Activated B cell treated with CpG ODN at 0.5 μM for 24 hours (primary cell): Measurements from ENCODE around the gene MRPS5. TPM values are rescaled to one million over a fixed set of nuclear protein-coding genes. Genes with fewer than 3 reads are reported as not detected.

Experiments
- ATAC-seq: fragments of 200-7000 bp; cut with Tn5 transposase; one replicate; pipeline ENCODE4 v1.10.0; 2021; ENCODE audit warnings: low read depth, mild to moderate bottlenecking, moderate library complexity
- CTCF ChIA-PET: fragments of 350-600 bp; sonication (Branson Sonifier 250); formaldehyde crosslinking; loops from one replicate; lab custom pipeline; 2021; ENCODE audit warnings: antibody characterized with exemption; lab: Charles Lee
- POLR2A ChIA-PET: fragments of 350-600 bp; sonication (Branson Sonifier 250); formaldehyde crosslinking; loops from one replicate; lab custom pipeline; 2021; ENCODE audit warnings: antibody characterized with exemption; lab: Charles Lee
- DNase-seq: peaks from one replicate; pipeline ENCODE4 v3.0.0; 2022
- H3K27ac Mint-ChIP-seq: one replicate; pipeline ENCODE4 v1.8.0; 2020; ENCODE audit warnings: mixed read lengths
- H3K27me3 Mint-ChIP-seq: one replicate; pipeline ENCODE4 v1.8.0; 2021; ENCODE audit warnings: mixed read lengths
- H3K36me3 Mint-ChIP-seq: one replicate; pipeline ENCODE4 v1.8.0; 2021; ENCODE audit warnings: low read depth, mixed read lengths
- H3K4me1 Mint-ChIP-seq: one replicate; pipeline ENCODE4 v1.8.0; 2021; ENCODE audit warnings: mixed read lengths
- H3K4me3 Mint-ChIP-seq: one replicate; pipeline ENCODE4 v1.8.0; 2020; ENCODE audit warnings: mild to moderate bottlenecking, mixed read lengths
- H3K9me3 Mint-ChIP-seq: one replicate; pipeline ENCODE4 v1.8.0; 2020; ENCODE audit warnings: mixed read lengths
- CTCF ChIP-seq: fragments of 200-600 bp; IDR thresholded peaks from one replicate; pipeline ENCODE4 v1.8.0; 2022; ENCODE audit warnings: antibody characterized with exemption, mild to moderate bottlenecking
- intact Hi-C: fragments of 100-400 bp; cut with micrococcal nuclease; formaldehyde crosslinking; loops from one replicate; pipeline ENCODE4 v1.15.1; 2024
- total RNA-seq: library from RNA; stranded (reverse); gene quantifications from 2 replicates; pipeline ENCODE4 v1.2.3, GENCODE V29; 2022

Gene MRPS5
- total RNA-seq, 1 donor from 2014 or later = 44.4 TPM

DNA sequence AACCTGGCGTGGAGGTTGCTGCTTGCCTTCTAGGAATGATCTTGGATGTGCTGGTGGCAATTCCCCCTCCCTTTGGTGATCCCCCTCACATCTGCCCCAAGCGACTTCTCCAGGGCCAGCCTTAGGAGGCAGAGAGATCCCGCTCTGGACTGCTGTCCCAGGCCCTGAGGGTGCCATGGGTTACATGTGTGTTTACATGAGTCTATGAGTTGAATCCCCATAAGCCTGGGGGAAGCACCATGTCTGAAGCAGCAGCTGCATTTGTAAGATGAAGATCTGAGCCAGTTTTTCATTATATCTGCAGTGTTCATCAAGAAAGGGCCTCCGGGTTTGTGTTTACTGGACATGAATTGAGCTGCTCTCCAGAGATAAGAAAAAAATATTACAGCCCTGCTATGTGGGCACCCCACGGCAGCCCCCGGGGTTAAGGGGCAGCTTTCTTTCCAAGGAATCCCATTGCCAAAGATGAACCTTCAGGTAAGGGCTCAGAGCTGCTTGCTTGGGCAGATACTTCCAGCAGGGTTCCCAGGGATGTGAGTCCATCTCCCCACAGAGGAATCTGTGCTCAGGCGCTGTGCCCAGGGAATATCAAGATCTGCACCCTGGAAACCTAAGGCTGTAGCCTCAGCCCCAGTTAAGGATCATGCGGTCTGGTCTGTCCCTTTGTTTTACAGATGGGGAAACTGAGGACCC, 46.0 kb downstream of the MRPS5 start:
- no peak for ATAC-seq
- no peak for TF ChIP-seq CTCF
- Mint-ChIP-seq H3K27me3 (peaks cover 20% of the 10 kb centered on the region), H3K27ac (no peak overlapping the region), H3K36me3 (no peaks in the 10 kb centered on the region), H3K4me3 (no peak overlapping the region), H3K9me3 (no peaks in the 10 kb centered on the region), H3K4me1 (peaks cover 10% of the 10 kb centered on the region)
- intact Hi-C loops = loop anchor here (1.0 to 2.0 kb wide), 3 partner anchors 40 to 132 kb away; partner anchors contain the start of genes MAL and ZNF892
- no peak for DNase-seq
- ChIA-PET CTCF (interaction anchor here (1.2 to 1.7 kb wide), 3 partner anchors 11 to 40 kb away, joined by 3 to 11 read pairs (median 5); no protein-coding TSS in a partner anchor), POLR2A (no interaction called here)

GRCh38 chr2:95074663-95075439, 46.8 kb downstream of the MRPS5 start:
- Mint-ChIP-seq H3K27me3 (peaks cover 20% of the 10 kb centered on the region), H3K27ac (no peak overlapping the region), H3K4me3 (no peak overlapping the region), H3K36me3 (no peaks in the 10 kb centered on the region), H3K9me3 (no peaks in the 10 kb centered on the region), H3K4me1 (peaks cover 10% of the 10 kb centered on the region)
- ChIA-PET POLR2A (no interaction called here), CTCF (no interaction called here)
- TF ChIP-seq CTCF = no peak
- intact Hi-C loops = no loop called here
- ATAC-seq = no peak
- no peak for DNase-seq

- ChIA-PET CTCF (no interaction called here), POLR2A (no interaction called here)
- TF ChIP-seq CTCF = no peak
- Mint-ChIP-seq H3K27ac (no peak overlapping the region), H3K9me3 (no peaks in the 10 kb centered on the region), H3K4me1 (peaks cover 10% of the 10 kb centered on the region), H3K4me3 (no peak overlapping the region), H3K27me3 (peaks cover 22% of the 10 kb centered on the region), H3K36me3 (no peaks in the 10 kb centered on the region)
- ATAC-seq (no peak), DNase-seq (no peak)
- intact Hi-C loops = no loop called here
Measured at GRCh38 chr2:95073856-95074662, 47.5 kb downstream of the MRPS5 start.

DNA sequence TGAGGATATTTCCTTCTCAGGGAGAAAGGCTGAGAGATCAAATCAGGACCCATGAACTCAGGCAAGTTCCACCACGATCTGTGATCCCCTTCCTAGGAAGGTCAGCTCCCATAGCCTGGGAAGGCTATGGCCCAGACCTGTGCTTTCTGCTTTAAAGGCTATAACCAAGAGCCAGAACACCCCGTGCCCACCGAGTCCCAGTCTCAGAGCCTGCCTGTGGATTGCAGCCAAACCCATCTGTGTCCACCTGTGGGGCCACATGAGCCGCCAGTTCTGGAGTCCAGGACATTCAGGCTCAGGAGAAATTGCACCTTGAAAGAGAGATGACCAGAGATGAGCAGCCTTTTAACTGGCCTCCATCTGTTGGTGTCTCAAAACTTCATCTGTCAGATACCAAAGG, 49.2 kb downstream of the MRPS5 start:
- Mint-ChIP-seq H3K9me3 (no peaks in the 10 kb centered on the region), H3K4me3 (no peak overlapping the region), H3K4me1 (peaks cover 9% of the 10 kb centered on the region), H3K27ac (no peak overlapping the region), H3K27me3 (peaks cover 24% of the 10 kb centered on the region), H3K36me3 (no peaks in the 10 kb centered on the region)
- ChIA-PET POLR2A (no interaction called here), CTCF (no interaction called here)
- intact Hi-C loops = no loop called here
- DNase-seq (no peak), ATAC-seq (no peak)
- TF ChIP-seq CTCF = no peak
